Thymus (tissue), 11 donors: ENCODE results near the gene RPS6KL1. TPM values are rescaled to one million over a fixed set of nuclear protein-coding genes. Genes with fewer than 3 reads are reported as not detected.

Source experiments
- DNase-seq, 9 donors: peaks; one replicate each; pipeline ENCODE4 v3.0.0-alpha.2; 2013; ENCODE audit warnings: low spot score in 9 of 9, low read depth in 6 of 9, missing footprints in 1 of 9
- H3K27ac ChIP-seq, 2 donors: one replicate each; pipeline ENCODE4 v1.5.1; 2013; ENCODE audit warnings: control low read depth in 1 of 2, low read depth in 1 of 2, low read length in 1 of 2, mild to moderate bottlenecking in 1 of 2, moderate library complexity in 1 of 2
- H3K27me3 ChIP-seq, 2 donors: one replicate each; pipeline ENCODE4 v1.5.1; 2013; ENCODE audit warnings: low read length in 1 of 2; ENCODE audit not compliant: control insufficient read depth in 2 of 2, insufficient read depth in 1 of 2
- H3K36me3 ChIP-seq, 2 donors: one replicate each; pipeline ENCODE4 v1.5.1; 2013; ENCODE audit warnings: low read length in 1 of 2, mild to moderate bottlenecking in 1 of 2, moderate library complexity in 1 of 2; ENCODE audit not compliant: control insufficient read depth in 2 of 2, insufficient read depth in 2 of 2
- H3K4me1 ChIP-seq, 2 donors: one replicate each; pipeline ENCODE4 v1.5.1; 2013; ENCODE audit warnings: low read length in 2 of 2; ENCODE audit not compliant: control insufficient read depth in 2 of 2, insufficient read depth in 2 of 2
- H3K4me3 ChIP-seq, 2 donors: one replicate each; pipeline ENCODE4 v1.5.1; 2013; ENCODE audit warnings: low read length in 2 of 2, control low read depth in 1 of 2, mild to moderate bottlenecking in 1 of 2
- H3K9me3 ChIP-seq, 2 donors: one replicate each; pipeline ENCODE4 v1.5.1; 2013; ENCODE audit warnings: low read length in 1 of 2, mild to moderate bottlenecking in 1 of 2; ENCODE audit not compliant: control insufficient read depth in 2 of 2, insufficient read depth in 1 of 2
- WGBS: extraction: QIAGEN DNeasy Blood & Tissue Kit; methylation state at CpG from one replicate; pipeline ENCODE4 v1.1.7; 2013; 5-methylcytosine and 5-hydroxymethylcytosine counted together
- polyA plus RNA-seq: library from polyadenylated mRNA; stranded (reverse); fragments of 200-250 nt; gene quantifications from one replicate; pipeline ENCODE4 v1.2.3, GENCODE V29; 2013
- total RNA-seq: library from RNA; stranded (reverse); fragments of 120-200 nt; gene quantifications from one replicate; pipeline ENCODE4 v1.2.4, GENCODE V29; 2013
- donor health status: healthy.

Gene RPS6KL1
- total and polyA plus RNA-seq, 2 donors = 0.91 to 3.4 TPM

- H3K4me3 ChIP-seq = no peak overlapping the region
- no peak for DNase-seq
- peaks cover 0 to 25% of the 10 kb centered on the region in 2 donors for H3K4me1 ChIP-seq
- H3K27me3 ChIP-seq = peaks cover 0 to 5% of the 10 kb centered on the region in 2 donors
- H3K36me3 ChIP-seq = no peaks in the 10 kb centered on the region
- H3K27ac ChIP-seq = no peak overlapping the region
- no peaks in the 10 kb centered on the region for H3K9me3 ChIP-seq
- WGBS = 79% methylated on average over 5 of the region's 5 CpGs
Observed at GRCh38 chr14:74961238-74961911, 38.3 kb upstream of the RPS6KL1 start.

- Histone ChIP-seq H3K9me3 (no peaks in the 10 kb centered on the region), H3K4me3 (no peak overlapping the region), H3K36me3 (no peaks in the 10 kb centered on the region), H3K27ac (no peak overlapping the region), H3K27me3 (peaks cover 1 to 11% of the 10 kb centered on the region in 2 donors), H3K4me1 (peaks cover 0 to 25% of the 10 kb centered on the region in 2 donors)
- WGBS = 95% methylated on average over 4 of the region's 4 CpGs
- DNase-seq = no peak
Observed at GRCh38 chr14:74960736-74961135, 37.7 kb upstream of the RPS6KL1 start.

GRCh38 chr14:74959596-74960180 lies 36.6 kb upstream of the RPS6KL1 start:
- WGBS = 88% methylated on average over 5 of the region's 5 CpGs
- H3K9me3 ChIP-seq = no peaks in the 10 kb centered on the region
- peaks cover 7 to 32% of the 10 kb centered on the region in 2 donors for H3K4me1 ChIP-seq
- no peak for DNase-seq
- no peak overlapping the region for H3K27ac ChIP-seq
- H3K36me3 ChIP-seq = no peaks in the 10 kb centered on the region
- peaks cover 3 to 20% of the 10 kb centered on the region in 2 donors for H3K27me3 ChIP-seq
- H3K4me3 ChIP-seq = no peak overlapping the region

GRCh38 chr14:74956280-74957072 lies 33.4 kb upstream of the RPS6KL1 start:
- no peaks in the 10 kb centered on the region for H3K36me3 ChIP-seq
- peaks cover 7 to 24% of the 10 kb centered on the region in 2 donors for H3K4me1 ChIP-seq
- DNase-seq = no peak
- H3K4me3 ChIP-seq = no peak overlapping the region
- 94% methylated on average over 24 of the region's 24 CpGs for WGBS
- peaks cover 0 to 4% of the 10 kb centered on the region in 2 donors for H3K9me3 ChIP-seq
- no peak overlapping the region for H3K27ac ChIP-seq
- peaks cover 3 to 32% of the 10 kb centered on the region in 2 donors for H3K27me3 ChIP-seq

- Histone ChIP-seq H3K9me3 (peaks cover 0 to 4% of the 10 kb centered on the region in 2 donors), H3K27me3 (peaks cover 3 to 32% of the 10 kb centered on the region in 2 donors), H3K4me3 (no peak overlapping the region), H3K36me3 (no peaks in the 10 kb centered on the region), H3K4me1 (peaks cover 7 to 24% of the 10 kb centered on the region in 2 donors), H3K27ac (no peak overlapping the region)
- WGBS = 96% methylated on average over 9 of the region's 9 CpGs
- no peak for DNase-seq
Observed at GRCh38 chr14:74956027-74956279, 32.9 kb upstream of the RPS6KL1 start.

- peaks cover 7 to 24% of the 10 kb centered on the region in 2 donors for H3K4me1 ChIP-seq
- no peak within 1 kb of the TSS for H3K27ac ChIP-seq
- DNase-seq = no peak
- H3K9me3 ChIP-seq = peaks cover 0 to 4% of the 10 kb centered on the region in 2 donors
- H3K4me3 ChIP-seq = peak within 1 kb of the TSS; percentile 30 to 40
- peaks cover 3 to 32% of the 10 kb centered on the region in 2 donors for H3K27me3 ChIP-seq
- H3K36me3 ChIP-seq = no peaks in the 10 kb centered on the region
- 14% methylated on average over 73 of the region's 73 CpGs for WGBS
Observed at GRCh38 chr14:74955229-74956026, 32.4 kb upstream of the RPS6KL1 start, which contains the start of gene PGF. PGF (minus strand) TSS chr14:74955597; CDS start chr14:74955242, 355 bp downstream.

- Histone ChIP-seq H3K4me3 (peak overlapping the region; percentile 30 to 40), H3K27ac (no peak overlapping the region), H3K9me3 (peaks cover 0 to 4% of the 10 kb centered on the region in 2 donors), H3K27me3 (peaks cover 3 to 32% of the 10 kb centered on the region in 2 donors), H3K36me3 (no peaks in the 10 kb centered on the region), H3K4me1 (peaks cover 7 to 24% of the 10 kb centered on the region in 2 donors)
- DNase-seq = no peak
- WGBS = 2% methylated on average over 3 of the region's 3 CpGs
Observed at GRCh38 chr14:74954947-74955228, 31.8 kb upstream of the RPS6KL1 start.

- peaks cover 7 to 28% of the 10 kb centered on the region in 2 donors for H3K4me1 ChIP-seq
- H3K27me3 ChIP-seq = peaks cover 3 to 32% of the 10 kb centered on the region in 2 donors
- DNase-seq = no peak
- no peaks in the 10 kb centered on the region for H3K36me3 ChIP-seq
- WGBS = 74% methylated on average over 18 of the region's 18 CpGs
- peaks cover 0 to 4% of the 10 kb centered on the region in 2 donors for H3K9me3 ChIP-seq
- peak overlapping the region in 1 of 2 donors; percentile 18 for H3K4me3 ChIP-seq
- H3K27ac ChIP-seq = no peak overlapping the region
Observed at GRCh38 chr14:74954232-74954946, 31.3 kb upstream of the RPS6KL1 start.
